Measurements from ENCODE around the gene CDH23. TPM values are rescaled to one million over a fixed set of nuclear protein-coding genes. Genes with fewer than 3 reads are reported as not detected.

The CDH23 gene
- total and polyA plus RNA-seq, 2 of the 8 experiments (the other 6 are each of a cell fraction or from before 2014, with no cell fraction given), result 1.9 to 4.9 TPM

GRCh38 chr10:71442000-71442399 is 45.3 kb downstream of the CDH23 start (continued):
- TF ChIP-seq CHD7 (IDR thresholded peaks at IDR 0.05; ENCODE audit: insufficient replicate concordance, low read length), result no peak
- no peak for TF ChIP-seq EZH2 (IDR thresholded peaks at IDR 0.05; ENCODE audit: low read depth, low read length, severe bottlenecking)
- no peak for TF ChIP-seq EP300 (IDR thresholded peaks at IDR 0.05; ENCODE audit: borderline replicate concordance in 1 of 2, low read depth in 2 of 2, low read length in 2 of 2)
- TF ChIP-seq TCF12 (IDR thresholded peaks at IDR 0.05; ENCODE audit: low read depth, low read length), result no peak
- no peak for TF ChIP-seq MAFK (IDR thresholded peaks at IDR 0.05; ENCODE audit: low read depth, low read length)
- TF ChIP-seq YY1 (IDR thresholded peaks at IDR 0.05; ENCODE audit: low read depth, low read length), result no peak
- no peak for TF ChIP-seq CBX5 (IDR thresholded peaks at IDR 0.05; ENCODE audit: low read depth, low read length)
- no peak for TF ChIP-seq ATF2 (IDR thresholded peaks at IDR 0.05; ENCODE audit: low read length)
- TF ChIP-seq SUZ12 (IDR thresholded peaks at IDR 0.05; ENCODE audit: low read length), result no peak
- no peak for TF ChIP-seq TAF1 (IDR thresholded peaks at IDR 0.05; ENCODE audit: low read depth, low read length)
